OCI-M2 (cell line): ENCODE data around the gene SDHC.
"Not testable (repeated sequence)": the region's sequence is repeated elsewhere in the genome, so short reads cannot be mapped to it uniquely, and the experiment has no call there.

Source experiments
- DNase-seq: peaks from one replicate; lab custom pipeline; 2025; ENCODE audit not compliant: unreplicated experiment; lab: John Stamatoyannopoulos, UW

SDHC gene

DNA sequence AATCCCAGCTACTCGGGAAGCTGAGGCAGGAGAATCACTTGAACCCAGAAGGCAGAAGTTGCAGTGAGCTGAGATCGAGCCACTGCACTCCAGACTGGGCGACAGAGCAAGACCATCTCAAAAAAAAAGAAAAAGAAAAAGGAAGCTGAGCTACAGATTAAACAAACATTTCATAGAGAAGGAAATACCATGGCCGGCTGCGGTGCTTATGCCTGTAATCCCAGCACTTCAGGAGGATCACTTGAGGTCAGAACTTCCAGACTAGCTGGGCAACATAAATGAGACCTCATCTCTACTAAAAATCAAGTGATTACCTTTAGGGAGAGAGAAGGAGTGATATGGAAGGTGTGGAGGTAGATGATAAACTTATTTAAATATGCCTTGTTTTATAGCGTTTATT, 67.5 kb downstream of the SDHC start:
- DNase-seq: no peak

DNA sequence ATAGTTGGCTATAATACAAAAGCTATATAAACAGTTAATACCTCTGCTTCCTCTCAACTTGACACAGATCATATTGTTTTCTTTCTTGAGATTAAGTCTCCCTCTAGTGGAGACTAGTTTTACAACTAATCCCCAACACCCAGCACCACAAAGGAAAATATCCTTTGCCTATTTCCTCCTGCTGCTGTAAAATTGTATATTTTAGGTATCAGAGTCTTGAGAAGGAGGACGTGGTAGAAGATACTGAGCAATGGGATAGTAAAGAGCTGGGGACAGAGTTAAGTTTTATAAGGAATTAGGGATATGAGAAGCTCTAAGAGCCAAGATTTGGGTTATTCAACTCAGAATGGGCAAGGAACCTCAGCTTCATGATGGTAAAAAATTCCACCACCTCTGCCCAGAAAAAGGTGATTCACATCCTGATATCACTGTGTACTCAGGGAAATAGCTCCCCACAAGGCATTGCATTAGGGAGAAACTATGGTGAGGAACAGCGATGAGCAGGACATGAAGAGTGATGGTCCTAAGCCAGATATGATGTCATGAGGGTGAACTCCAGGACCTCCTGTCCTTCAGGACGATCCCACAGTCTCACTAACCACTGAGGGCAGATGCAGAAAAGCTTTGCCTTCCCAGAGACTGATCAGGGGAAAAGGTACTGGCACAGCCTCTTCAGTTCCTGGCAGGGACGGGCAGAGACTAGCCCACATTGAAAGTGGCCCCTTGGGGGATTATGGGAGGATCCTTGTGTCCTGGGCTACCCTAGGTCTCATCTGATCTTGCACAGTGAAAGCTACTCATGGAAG, 68.2 kb downstream of the SDHC start:
- no peak for DNase-seq

DNA sequence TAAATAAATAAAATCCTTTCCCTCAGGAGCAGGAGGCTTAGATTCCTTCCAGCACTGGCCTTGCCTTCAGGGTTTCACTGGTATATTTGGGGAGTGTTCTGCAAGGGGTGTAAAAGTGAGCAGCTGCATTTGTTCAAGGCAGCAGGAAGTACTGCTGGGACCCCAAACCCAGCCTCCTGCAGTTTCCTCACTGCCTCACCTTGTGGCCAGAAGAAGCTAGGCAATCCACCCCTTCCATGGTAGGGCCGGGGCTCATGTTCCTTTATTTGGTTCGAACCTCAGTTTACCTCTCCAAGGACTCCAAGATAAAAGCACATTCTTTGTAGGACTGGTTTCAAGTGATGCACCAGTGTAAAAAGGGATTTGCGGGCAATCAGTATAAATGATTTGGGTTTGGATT, 74.5 kb downstream of the SDHC start:
- no peak for DNase-seq

GRCh38 chr1:161389158-161389557, 75.0 kb downstream of the SDHC start:
- not testable (repeated sequence) for DNase-seq

DNA sequence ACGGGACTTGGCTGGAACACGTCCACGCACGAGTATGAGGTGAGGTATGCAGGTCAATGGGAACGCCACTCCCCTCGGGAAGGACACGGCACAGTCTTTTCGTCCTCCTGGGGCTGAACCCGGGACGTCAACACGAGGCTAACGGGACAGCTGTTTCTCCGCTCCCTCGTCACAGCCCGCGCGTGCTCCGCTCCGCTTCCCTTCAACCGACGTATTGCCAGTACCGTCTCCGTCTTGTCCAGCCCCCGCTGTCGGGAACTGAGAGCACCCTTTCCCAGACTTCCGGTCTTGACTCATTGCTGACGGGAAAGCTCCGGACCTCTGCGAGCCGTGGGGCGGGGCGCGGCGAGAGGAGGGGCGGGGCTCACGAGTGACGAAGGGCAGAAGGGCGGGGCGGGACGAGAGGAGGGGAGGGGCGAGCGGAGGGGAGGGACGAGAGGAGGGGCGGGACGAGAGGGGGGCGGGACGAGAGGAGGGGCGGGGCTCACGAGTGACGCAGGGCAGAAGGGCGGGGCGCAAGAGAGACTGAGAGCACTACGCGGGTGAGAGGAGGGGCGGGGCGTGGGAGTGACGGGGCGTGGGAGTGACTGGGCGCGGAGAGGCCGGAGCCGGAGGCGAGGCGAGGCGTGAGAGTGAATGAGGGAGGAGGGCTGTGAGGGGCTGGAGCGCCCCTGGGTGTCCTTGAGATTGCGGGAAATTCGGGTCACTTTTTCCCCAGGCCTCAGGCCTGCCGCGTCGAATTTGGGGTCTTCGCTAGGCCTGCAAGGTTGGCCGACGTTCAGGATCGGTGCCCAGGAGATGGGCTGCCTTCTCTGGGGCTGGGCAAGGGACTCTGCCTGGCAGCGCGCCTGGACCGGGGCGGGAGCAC, 75.7 kb downstream of the SDHC start:
- DNase-seq: peak; percentile 62

- no peak for DNase-seq
Observed at GRCh38 chr1:161390559-161390858, 76.3 kb downstream of the SDHC start.

DNA sequence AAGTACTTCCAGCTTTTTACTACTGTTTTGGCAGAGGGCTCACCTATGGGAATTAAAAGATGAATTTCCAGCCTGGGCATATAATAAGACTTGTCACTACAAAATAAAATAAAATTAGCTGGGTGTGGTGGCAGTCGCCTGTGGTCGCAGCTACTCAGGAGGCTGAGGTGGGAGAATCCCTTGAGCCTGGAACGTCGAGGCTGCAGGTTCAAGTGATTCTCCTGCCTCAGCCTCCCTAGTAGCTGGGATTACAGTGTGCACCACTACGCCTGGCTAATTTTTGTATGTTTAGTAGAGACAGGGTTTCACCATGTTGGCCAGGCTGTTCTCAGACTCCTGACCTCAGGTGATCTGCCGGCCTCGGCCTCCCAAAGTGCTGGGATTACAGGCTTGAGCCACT, 77.0 kb downstream of the SDHC start:
- DNase-seq: not testable (repeated sequence)

DNA sequence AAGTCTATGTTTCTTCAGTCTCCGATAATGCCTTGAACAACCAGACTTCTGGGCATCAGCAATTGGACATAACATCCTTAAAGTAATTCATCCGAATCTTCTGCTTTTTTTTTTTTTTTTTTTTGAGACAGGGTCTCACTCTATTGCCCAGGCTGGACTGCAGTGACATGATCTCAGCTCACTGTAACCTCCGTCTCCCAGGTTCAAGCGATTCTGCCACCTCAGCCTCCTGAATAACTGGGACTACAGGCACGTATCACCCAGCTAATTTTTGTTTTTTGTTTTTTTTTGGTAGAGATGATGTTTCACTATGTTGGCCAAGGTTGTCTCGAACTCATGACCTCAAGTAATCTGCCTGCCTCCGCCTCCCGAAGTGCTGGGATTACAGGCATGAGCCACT, 77.4 kb downstream of the SDHC start:
- no peak for DNase-seq

GRCh38 chr1:161393151-161393550, 79.0 kb downstream of the SDHC start:
- no peak for DNase-seq

GRCh38 chr1:161397038-161397437, 82.9 kb downstream of the SDHC start:
- DNase-seq: not testable (repeated sequence)

DNA sequence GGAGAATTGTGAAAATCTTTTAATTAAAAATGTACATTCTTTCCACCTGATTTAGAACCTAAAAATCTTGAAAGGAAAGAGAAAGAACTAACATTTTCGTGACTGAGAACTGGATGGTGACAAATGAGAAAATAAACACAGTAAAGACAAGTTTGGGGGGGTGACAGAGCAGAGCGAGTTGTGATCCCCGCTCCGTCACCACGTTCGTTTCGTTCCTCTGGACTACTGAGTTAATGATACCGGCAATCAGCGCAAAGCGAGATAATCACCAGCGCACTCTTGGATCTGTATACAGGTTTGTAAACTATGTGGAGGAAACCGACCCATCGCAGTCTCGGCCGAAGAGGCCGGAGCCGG, 84.7 kb downstream of the SDHC start:
- no peak for DNase-seq

GRCh38 chr1:161399257-161399998, 85.2 kb downstream of the SDHC start:
- DNase-seq: peak; percentile 77

DNA sequence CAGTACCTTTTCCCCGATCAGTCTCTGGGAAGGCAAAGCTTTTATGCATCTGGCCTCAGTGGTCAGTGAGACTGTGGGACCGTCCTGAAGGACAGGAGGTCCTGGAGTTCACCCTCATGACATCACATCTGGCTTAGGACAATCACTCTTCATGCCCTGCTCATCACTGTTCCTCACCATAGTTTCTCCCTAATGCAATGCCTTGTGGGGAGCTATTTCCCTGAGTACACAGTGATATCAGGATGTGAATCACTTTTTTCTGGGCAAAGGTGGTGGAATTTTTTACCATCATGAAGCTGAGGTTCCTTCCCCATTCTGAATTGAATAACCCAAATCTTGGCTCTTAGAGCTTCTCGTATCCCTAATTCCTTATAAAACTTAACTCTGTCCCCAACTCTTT, 88.3 kb downstream of the SDHC start:
- no peak for DNase-seq

DNA sequence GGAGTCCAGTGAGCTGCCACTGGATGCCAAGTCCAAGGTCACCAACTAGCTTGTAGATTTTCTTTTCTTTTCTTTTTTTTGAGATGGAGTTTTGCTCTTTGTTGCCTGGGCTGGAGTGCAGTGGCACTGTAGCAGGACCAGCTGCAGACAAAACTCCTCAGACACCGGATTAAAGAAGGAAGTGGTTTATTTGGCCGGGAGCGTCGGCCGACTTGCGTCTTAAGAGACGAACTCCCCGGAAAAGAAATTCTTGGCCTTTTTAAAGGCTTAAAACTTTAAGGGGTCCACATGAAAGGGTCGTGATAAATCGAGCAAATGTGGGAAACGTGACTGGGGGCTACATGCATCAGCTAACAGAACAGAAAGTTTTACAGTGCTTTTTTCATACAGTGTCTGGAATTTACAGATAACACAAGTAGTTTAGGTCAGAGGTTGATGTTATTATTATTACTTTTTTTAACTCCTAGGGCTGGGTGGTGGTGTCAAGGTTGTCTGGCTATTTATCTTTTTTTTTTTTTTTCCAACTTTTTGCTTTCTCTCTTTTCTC, 89.9 kb downstream of the SDHC start:
- no peak for DNase-seq

DNA sequence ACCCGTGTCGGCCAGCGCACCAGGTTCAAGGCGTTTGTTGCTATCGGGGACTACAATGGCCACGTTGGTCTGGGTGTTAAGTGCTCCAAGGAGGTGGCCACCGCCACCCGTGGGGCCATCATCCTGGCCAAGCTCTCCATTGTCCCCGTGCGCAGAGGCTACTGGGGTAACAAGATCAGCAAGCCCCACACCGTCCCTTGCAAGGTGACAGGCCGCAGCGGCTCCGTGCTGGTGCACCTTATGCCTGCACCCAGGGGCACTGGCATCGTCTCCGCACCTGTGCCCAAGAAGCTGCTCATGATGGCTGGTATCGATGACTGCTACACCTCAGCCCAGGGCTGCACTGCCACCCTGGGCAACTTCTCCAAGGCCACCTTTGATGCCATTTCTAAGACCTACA, 92.4 kb downstream of the SDHC start:
- DNase-seq: not testable (repeated sequence)

DNA sequence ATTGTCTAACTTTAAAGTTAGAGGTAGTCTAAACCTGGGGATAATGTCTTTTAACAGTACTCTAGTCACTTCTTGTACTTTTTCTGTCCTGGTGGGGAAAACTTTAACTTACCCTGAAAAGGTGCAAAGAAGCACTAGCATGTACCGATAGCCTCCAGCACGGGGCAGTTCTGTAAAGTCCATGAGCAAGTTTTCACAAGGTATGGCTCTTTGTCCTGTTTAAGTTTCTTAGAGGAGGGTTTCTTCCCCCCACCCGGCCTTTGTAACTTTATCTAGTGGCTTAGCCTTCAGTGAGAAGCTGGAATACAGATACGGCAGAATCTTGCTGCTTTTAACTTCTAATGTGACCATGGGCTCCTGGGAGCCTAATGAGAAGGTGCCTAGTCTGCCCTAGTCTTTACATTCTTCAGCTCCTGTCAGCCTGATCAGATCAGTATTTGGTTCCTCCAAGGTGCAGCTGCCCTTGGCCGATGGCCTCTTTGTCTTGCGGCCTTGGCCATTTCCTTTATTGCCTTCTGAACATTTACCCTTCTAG, 93.3 kb downstream of the SDHC start:
- DNase-seq: no peak

GRCh38 chr1:161408429-161409052, 94.4 kb downstream of the SDHC start:
- DNase-seq: no peak

- not testable (repeated sequence) for DNase-seq
Observed at GRCh38 chr1:161409848-161410635, 95.9 kb downstream of the SDHC start.

GRCh38 chr1:161410636-161410970, 96.4 kb downstream of the SDHC start:
- DNase-seq: peak; percentile 35
